ENCODE measurements around the gene APOL4. TPM values are rescaled to one million over a fixed set of nuclear protein-coding genes. Genes with fewer than 3 reads are reported as not detected.
"Not testable (repeated sequence)": the region's sequence is repeated elsewhere in the genome, so short reads cannot be mapped to it uniquely, and the experiment has no call there.

Gene APOL4
- polyA plus RNA-seq, 4 donors: 6.4 to 10.4 (median 8.6) TPM

DNA sequence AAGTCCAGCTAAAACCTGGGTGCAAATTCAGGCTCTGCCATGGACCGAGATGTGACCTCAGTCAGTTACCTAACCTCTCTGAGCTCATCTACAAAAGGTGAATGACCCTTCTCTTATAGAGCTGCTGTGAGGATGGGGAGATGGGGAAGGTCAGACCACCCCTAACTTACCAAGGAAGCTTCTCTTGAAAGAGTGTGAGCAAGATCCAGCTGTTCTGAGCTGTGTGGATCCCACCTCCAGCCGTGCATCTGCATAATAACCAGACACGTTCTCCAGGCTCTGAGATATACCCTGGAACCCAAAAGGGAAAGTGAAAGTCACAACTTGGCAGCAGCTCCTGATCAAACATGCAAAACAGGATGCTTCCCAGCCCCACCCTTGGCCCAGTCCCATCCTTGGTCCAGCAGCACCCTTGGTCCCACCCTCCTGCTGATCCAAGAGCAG is 41.1 kb downstream of the APOL4 start, which contains the start of gene APOL3:
TSS of gene APOL3 (minus strand) at position 257 of the 444 bp plus-strand sequence. CDS start 11,700 bp downstream, outside the sequence.
- DNase-seq (ENCODE audit: low read depth in 4 of 4, low spot score in 2 of 4): no peak

DNA sequence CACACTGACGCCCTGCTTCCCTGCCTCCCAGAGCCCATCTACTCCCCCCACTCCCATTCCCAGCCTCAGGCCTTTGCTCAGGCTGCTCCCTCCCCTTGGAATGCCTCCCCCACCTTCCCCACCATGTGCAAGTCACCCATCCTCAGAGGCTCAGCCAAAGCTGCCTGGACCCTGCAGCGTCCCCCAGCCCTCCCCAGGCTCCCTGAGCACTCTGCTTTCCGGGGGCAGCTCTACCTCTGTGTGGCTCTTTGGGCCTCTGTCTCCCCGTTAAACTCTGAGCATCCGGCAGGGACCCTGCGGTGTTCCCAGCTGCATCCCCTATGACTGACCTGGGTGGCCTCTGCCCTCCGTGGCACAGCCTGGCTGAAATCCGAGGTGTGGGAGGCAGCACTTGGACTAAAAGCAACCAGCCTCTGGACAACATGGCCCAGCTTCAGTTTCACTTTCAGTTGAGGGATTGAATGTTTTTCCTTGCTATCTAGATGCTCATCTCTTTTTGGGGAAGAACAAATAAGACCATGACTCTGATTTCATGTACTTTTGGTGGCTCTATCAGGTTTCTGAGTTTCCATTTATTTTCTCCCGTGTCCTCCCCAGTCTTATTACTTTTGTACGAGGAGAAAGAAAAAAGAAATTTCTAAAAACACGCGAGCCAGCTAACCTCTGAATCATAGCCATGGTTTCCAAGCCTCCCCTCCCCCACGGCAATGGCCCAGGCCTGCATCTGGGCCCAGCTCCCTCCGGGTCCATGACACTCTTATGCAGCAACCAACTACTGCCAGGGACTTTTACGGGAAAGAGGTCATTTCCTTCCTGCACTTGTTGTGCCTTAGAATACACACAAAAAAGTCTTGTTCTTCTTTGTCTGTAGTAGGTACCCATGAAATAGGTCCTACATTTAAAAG is 44.8 kb downstream of the APOL4 start:
- peak; percentile 53 to 69 (median 55) for DNase-seq (ENCODE audit: low read depth in 4 of 4, low spot score in 2 of 4)

DNA sequence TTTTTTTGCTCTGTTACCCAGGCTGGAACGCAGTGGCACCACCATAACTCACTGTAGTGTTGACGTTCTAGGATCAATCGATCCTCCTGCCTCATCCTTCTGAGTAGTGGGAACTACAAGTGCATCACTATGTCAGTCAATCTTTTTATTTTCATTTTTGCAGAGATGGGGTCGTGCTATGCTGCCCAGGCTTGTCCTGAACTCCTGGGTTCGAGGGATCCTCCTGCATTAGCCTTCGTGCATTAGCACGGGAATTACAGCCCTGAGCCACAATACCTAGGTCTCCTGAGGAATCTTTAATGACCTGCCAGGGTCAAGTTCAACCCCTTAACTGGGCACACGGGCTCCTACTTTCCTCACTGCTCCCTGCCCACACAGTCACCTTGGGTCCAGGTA is 45.5 kb downstream of the APOL4 start:
- DNase-seq (ENCODE audit: low read depth in 4 of 4, low spot score in 2 of 4): no peak

- no peak for DNase-seq (ENCODE audit: low read depth in 4 of 4, low spot score in 2 of 4)
Measured at GRCh38 chr22:36155702-36156101, 45.9 kb downstream of the APOL4 start.

GRCh38 chr22:36154423-36154945 is 47.1 kb downstream of the APOL4 start:
- no peak for DNase-seq (ENCODE audit: low read depth in 4 of 4, low spot score in 2 of 4)

DNA sequence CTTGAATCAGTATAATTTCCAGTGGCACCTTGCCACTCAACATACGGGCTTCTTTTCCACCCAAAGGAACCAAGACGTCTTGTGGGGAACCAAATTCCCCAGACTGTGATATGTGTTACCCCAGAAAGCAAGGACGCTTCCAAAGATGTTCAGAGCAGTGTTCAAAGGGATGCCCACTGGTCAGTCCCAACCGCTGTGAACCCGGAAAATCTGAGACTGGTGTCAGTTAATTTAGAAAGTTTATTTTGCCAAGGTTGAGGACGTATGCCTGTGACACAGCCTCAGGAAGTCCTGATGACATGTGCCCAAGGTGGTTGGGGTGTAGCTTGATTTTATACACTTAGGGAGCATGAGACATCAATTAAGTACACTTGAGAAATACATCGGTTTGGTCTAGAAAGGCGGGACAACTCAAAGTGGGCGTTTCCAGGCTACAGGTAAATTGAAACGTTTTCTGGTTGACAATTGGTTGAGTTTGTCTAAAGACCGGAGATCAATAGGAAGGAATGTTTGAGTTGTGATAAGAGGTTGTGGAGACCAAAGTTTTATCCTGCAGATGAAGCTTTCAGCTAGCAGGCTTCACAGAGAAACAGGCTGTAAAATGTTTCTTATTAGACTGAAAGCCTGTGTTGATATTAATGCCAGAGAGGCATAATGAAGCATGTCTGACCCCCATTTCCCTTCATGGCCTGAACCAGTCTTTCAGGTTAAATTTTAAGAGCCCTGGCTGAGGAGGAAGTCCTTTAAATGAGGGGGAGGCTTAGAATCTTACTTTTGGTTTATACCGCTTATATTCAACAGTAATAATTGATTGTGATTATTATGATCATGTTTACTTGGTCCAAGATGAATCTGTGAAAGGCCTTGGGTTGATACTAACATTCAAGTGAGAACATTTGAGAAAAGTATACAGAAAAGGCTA is 47.8 kb downstream of the APOL4 start:
- no peak for DNase-seq (ENCODE audit: low read depth in 4 of 4, low spot score in 2 of 4)

DNA sequence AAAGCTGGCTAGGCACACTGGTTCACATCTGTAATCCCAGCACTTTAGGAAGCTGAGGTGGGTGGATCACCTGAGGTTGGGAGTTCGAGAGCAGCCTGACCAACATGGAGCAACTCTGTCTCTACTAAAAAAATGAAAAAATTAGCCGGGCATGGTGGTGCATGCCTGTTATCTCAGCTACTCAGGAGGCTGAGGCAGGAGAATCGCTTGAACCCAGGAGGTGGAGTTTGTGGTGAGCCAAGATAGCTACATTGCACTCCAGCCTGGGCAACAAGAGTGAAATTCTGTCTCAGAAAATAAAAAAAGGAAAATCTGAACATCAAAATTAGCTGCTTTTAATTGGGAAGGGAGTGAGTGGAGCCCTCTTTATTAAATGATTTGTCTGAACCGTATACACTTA is 48.8 kb downstream of the APOL4 start:
- not testable (repeated sequence) for DNase-seq (ENCODE audit: low read depth in 4 of 4, low spot score in 2 of 4)

DNA sequence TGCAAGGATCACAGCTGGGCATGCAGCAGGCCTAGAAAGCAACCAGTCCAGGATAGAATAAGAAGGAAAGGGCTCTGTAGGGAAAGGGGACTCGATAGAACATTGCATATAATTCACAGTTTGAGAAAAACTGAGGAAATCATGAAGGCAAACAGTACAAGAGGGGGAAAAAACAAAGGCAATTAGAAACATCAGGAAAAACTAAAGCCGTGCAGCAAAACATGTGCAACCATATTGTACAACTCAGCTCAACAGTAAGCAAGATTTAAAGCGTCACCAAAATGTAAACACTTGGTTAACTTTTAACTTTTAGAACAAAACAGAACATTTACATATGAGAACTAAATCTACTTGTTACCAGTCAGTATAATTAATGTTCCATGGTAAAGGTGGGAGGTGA is 49.5 kb downstream of the APOL4 start:
- DNase-seq (ENCODE audit: low read depth in 4 of 4, low spot score in 2 of 4): no peak

DNA sequence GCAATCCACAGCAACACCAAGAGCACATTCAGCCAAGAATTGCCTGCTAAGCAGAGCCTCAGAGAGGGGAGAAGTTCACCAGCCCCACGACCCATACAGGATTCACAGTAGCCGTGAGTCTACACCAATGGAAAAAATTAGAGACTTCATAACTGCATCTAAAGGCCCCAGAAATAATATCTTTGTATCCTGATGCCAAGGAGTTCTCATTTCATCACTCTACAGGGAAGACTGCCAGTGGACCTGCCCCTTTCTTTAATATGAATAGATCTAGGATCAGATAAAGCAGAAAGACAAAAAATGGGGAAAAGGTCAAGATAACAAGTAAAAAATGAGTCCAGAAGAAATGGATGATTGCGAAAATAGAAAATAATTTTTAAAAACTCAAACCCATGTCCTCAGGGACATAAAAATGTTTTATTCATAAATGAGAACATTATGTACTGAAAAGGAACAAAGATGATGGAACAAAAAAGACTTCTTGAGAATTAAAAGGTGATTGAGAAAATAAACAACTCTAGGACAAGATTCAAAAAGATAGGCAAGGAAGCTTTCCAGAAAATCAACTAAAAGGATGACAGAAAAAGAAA is 50.5 kb downstream of the APOL4 start:
- no peak for DNase-seq (ENCODE audit: low read depth in 4 of 4, low spot score in 2 of 4)

GRCh38 chr22:36149441-36149840 is 52.2 kb downstream of the APOL4 start:
- no peak for DNase-seq (ENCODE audit: low read depth in 4 of 4, low spot score in 2 of 4)

DNA sequence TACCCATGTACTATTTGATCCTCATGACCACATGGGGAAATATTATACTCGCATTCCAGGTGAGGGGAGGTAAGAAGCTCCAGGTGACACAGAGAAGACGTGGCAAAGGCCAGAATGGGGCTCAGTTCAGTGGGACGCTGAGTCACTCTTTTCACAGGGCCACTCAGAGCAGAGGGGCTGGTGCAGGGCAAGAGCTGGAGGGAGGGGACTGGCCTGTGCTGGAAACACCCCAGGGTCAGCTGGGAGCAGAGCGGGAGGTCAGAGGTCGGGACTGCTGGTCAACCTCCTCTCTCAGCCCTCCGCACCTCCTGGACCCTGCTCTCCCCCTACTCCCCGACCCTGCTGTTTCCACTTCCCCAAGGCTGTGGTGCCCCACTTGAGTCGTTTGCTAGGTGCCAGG is 53.2 kb downstream of the APOL4 start:
- no peak for DNase-seq (ENCODE audit: low read depth in 4 of 4, low spot score in 2 of 4)

DNA sequence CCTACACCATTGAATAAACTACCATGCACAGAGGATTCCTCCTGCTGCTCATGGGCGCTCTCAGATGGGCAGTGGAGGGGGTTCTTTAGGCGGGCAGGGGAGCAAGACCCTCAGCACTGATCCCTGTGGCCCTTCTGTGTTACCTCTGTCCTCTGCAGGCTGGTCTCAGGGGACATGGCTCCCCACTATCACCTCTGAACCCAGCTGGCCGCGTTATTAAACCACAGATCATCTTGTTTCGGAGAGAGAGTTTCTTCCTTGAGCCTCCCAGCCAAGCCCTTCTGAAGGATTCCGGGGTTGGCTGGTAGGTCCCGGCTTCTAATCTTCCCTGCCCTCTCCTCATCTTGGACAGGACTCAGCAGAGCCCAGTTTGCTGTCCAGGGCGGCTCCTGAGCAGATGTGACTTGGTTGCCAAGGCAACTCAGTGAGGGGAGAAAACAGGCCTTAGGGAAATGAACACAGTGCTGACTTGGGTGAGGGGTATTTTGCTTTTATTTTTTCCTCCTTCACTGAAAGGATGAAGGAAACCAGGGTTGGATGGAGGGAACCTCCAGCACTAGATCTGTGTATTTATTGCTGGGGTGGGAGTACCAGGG is 54.3 kb downstream of the APOL4 start:
- DNase-seq (ENCODE audit: low read depth in 4 of 4, low spot score in 2 of 4): no peak

DNA sequence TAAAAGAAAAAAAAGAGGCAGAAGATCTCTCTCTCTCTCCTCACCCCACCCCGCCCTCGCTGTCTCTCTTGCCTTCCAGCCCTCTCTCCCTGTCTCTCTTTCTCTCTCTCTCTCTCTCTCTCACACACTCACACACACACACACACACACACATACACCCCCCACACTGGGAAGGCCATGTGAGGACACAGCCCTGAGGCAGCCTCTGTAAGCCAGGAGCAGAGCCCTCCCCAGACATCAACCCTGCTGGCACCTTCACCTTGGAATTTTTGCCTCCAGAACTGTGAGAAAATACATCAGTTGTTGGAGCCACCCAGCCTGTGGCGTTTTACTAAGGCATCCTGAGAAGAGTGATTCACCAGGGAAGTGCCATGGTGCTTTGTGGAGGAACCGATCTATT is 55.7 kb downstream of the APOL4 start:
- no peak for DNase-seq (ENCODE audit: low read depth in 4 of 4, low spot score in 2 of 4)

DNA sequence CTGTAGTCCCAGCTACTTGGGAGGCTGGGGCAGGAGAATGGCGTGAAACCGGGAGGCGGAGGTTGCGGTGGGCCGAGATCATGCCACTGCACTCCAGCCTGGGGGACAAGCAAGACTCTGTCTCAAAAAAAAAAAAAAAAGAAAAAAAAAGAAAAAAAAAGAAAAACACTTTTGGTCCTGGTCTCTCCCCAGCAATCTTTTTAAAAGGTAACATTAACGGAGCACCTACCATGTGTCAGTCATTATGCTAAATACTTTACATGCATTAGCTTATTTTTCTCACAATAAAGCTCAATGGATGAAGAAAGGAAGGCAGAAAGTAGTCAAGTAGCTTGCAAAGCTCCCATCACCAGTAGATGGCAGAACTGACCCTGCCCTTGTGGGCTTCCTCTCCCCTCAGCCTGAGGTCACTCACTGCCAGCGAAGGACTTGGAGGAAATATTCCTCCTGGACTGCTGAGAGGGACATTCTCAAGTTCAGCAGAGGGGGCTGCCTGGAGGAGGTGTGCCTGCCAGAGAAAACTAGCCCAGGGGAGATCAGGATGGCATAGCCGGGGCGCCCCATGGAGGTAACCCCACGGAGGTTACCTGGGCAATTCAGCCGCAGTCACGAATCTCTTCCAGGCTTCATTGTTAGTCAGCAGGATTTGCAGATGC is 56.6 kb downstream of the APOL4 start:
- peak in 1 of 4 donors; percentile 60 for DNase-seq (ENCODE audit: low read depth in 4 of 4, low spot score in 2 of 4)

- DNase-seq (ENCODE audit: low read depth in 4 of 4, low spot score in 2 of 4): no peak
Measured at GRCh38 chr22:36143956-36144355, 57.7 kb downstream of the APOL4 start.

DNA sequence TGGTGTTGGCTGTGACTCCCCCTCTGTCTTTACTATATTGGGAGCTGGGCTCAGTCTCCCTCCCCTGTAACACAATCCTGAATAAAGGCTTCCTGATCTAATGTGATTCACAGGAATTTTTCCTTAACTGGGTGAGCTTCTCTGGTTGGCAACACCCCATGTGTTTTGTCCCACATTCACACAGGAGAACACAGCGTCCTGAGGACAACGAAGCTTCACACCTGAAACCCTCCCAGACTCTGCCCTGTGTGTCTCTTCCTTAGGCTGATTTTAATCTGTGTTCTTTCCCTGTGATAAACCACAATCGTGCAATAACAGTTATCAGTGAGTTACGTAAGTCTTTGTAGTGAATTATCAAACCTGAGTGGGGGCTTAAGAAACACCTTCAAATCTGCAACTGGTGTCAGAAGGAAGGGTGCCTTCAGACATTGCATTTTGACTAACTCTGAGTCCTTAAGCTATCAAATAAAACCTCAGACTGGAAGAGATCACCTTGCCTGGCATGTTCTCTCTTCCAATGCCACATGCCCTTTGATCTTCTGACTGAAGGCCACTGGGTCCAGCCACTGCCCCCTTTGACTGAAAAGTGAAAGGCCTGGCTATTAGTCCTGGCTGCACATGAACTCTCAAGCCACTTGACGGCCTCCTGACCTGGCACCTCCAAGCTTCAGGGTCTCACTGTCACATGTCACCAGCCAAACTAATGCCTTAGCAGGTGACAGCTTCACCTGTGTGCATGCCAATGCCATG is 58.4 kb downstream of the APOL4 start:
- DNase-seq (ENCODE audit: low read depth in 4 of 4, low spot score in 2 of 4): no peak

GRCh38 chr22:36141481-36141880 is 60.1 kb downstream of the APOL4 start:
- DNase-seq (ENCODE audit: low read depth in 4 of 4, low spot score in 2 of 4): no peak
